CD4-positive, alpha-beta T cell treated with Interleukin-6 at 100 ng/mL for 8 hours (primary cell): Measurements from ENCODE around the gene FNDC10.

Experiments
- DNase-seq: peaks from one replicate; pipeline ENCODE4 v3.0.0-alpha.2; 2020; ENCODE audit warnings: mixed read lengths, low spot score

FNDC10 gene

DNA sequence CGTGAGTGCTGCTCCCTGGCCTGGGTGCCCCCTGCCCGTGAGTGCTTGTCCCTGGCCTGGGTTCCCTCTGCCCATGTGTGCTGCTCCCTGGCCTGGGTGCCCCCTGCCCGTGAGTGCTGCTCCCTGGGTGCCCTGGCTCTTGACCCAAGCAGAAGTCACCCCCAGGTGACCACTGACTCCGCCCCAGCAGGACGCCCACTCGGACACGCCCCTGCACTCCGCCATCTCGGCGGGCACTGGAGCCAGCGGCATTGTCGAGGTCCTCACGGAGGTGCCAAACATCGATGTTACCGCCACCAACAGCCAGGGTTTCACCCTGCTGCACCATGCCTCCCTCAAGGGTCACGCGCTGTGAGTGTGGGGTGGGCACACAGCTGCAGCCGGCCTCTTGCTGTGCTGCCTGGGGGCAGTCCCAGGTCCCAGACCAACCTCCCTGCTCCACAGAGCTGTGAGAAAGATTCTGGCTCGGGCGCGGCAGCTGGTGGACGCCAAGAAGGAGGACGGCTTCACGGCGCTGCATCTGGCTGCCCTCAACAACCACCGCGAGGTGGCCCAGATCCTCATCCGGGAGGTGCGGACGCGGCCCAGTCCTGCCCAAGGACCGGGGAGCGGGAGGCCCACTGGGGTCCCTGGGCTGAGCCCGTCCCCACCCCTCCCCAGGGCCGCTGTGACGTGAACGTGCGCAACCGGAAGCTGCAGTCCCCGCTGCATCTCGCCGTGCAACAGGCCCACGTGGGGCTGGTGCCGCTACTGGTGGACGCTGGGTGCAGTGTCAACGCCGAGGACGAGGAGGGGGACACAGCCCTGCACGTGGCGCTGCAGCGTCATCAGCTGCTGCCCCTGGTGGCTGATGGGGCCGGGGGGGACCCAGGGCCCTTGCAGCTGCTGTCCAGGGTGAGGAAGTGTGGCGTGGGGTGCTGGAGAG, 28.2 kb upstream of the FNDC10 start:
- no peak for DNase-seq

DNA sequence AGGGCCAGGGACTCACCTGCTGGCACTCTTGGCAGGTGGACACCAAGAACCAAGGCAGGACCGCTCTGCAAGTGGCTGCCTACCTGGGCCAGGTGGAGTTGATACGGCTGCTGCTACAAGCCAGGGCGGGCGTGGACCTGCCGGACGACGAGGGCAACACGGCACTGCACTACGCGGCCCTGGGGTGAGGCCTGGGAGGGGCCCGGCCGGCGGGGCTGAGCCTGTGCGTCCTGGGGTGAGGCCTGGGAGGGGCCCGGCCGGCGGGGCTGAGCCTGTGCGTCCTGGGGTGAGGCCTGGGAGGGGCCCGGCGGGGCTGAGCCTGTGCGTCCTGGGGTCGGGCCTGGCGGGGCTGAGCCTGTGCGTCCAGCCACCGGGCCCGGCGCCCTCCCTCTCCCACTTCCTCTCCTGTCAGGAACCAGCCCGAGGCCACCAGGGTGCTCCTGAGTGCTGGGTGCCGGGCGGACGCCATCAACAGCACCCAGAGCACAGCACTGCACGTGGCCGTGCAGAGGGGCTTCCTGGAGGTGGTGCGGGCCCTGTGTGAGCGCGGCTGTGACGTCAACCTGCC, 27.4 kb upstream of the FNDC10 start:
- no peak for DNase-seq

- DNase-seq: no peak
Observed at GRCh38 chr1:1626207-1627141, 26.5 kb upstream of the FNDC10 start.

- no peak for DNase-seq
Observed at GRCh38 chr1:1625824-1626206, 25.9 kb upstream of the FNDC10 start.

- no peak for DNase-seq
Observed at GRCh38 chr1:1625404-1625775, 25.5 kb upstream of the FNDC10 start.

GRCh38 chr1:1624443-1625403, 24.8 kb upstream of the FNDC10 start:
- no peak for DNase-seq

DNA sequence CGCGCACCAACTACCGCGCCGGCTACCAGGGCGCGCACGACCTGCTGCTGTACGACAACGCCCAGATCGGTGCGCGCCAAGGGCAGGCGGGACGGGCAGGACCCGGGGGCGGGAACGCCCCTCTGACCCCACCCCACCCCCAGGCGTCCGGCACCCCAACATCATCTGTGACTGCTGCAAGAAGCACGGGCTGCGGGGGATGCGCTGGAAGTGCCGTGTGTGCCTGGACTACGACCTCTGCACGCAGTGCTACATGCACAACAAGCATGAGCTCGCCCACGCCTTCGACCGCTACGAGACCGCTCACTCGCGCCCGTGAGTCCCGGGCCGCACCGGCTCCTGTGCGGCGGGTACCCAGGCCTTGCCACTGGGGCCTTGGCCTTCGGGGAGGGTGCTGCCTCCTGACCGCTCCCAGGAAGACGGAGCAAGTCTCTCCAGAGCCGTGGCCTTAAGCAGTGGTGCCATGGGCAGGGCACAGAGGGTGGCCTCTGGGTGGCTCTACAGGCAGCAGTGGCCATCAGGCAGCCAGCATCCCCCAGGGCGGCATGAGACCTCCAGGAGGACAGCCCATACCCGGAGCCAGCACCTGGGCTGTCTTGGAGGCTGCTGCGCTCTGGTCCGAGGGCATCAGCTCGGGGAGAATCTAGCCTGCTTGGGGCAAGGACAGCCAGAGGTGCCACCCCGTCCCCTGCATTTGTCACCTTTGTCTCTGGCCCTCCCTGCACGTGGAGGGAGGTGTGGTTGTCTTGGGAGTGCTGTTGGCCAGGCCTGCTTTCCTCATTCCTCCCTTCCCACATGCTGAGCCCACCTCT, 23.9 kb upstream of the FNDC10 start:
- DNase-seq: no peak

GRCh38 chr1:1623181-1623630, 23.3 kb upstream of the FNDC10 start:
- DNase-seq: no peak

DNA sequence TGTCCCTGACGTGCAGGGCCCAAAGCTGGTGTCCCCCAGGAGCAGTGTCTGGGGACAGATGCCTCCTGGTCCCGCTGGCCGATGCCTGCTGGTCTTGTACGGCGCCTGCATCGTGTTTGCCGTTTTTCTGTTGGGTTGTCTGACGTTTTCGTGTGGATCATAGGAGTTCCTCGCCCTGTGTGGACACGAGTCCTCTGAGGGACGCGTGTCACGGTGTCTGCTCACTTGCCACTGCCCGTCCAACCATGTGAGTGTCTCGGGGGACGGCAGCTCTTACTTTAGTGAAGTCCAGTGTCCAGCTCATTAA, 22.8 kb upstream of the FNDC10 start:
- no peak for DNase-seq

GRCh38 chr1:1622010-1622787, 22.3 kb upstream of the FNDC10 start:
- no peak for DNase-seq

GRCh38 chr1:1621173-1622009, 21.5 kb upstream of the FNDC10 start:
- no peak for DNase-seq

GRCh38 chr1:1620433-1621139, 20.7 kb upstream of the FNDC10 start:
- DNase-seq: no peak

GRCh38 chr1:1619917-1620361, 20.0 kb upstream of the FNDC10 start:
- DNase-seq: no peak

- DNase-seq: no peak
Observed at GRCh38 chr1:1618396-1619068, 18.6 kb upstream of the FNDC10 start.

DNA sequence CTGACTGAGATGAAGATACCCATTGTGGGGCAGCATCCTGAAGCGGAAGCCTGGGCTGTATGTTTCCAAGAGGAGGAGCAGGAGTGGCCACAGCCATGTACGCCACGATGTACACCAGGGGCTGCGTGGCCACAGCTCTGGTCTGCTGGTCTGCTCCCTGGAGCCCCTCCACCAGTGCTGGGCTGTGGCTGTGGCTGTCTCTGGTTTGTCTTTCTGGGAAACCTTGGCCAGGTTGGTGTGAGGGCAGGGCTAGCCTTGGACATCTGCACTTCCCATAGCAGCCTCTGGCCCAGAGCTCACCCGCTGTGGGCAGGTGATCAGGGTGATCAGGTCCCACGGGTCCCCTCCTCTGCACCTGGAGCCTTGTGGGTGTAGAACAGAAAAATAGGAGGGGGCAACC, 18.0 kb upstream of the FNDC10 start:
- DNase-seq: no peak

GRCh38 chr1:1617516-1617915, 17.6 kb upstream of the FNDC10 start:
- no peak for DNase-seq

GRCh38 chr1:1616838-1617237, 16.9 kb upstream of the FNDC10 start:
- no peak for DNase-seq
